GM12878 (cell line): Measurements from ENCODE around the gene IFT122. TPM values are rescaled to one million over a fixed set of nuclear protein-coding genes. Genes with fewer than 3 reads are reported as not detected.

ENCODE experiments used
- ATAC-seq: fragments of 200-7000 bp; cut with Tn5 transposase; 3 replicates; pipeline ENCODE4 v1.9.1; 2020; ENCODE audit warnings: mild to moderate bottlenecking, moderate library complexity
- Bru-seq: library from RNA; stranded (reverse); fragments of 400-500 nt; gene quantifications from one replicate; lab custom pipeline; 2021; lab: Mats Ljungman, UMichigan
- BruChase-seq, 2 experiments: library from RNA; stranded (reverse); fragments of 400-500 nt; gene quantifications; one replicate each; lab custom pipeline; 2021; lab: Mats Ljungman, UMichigan
- BruUV-seq: library from RNA; stranded (reverse); fragments of 400-500 nt; replicated peaks from 2 replicates; lab custom pipeline; 2021; lab: Mats Ljungman, UMichigan
- CTCF ChIA-PET: fragments of 300-600 bp; sonication (Branson Sonifier 250); formaldehyde crosslinking; extraction: SDS; loops from one replicate; lab custom pipeline; 2021; ENCODE audit warnings: inconsistent platforms; lab: Yijun Ruan, JAX
- POLR2A ChIA-PET: fragments of 350-600 bp; formaldehyde crosslinking; extraction: SDS; loops from one replicate; lab custom pipeline; 2021; ENCODE audit warnings: inconsistent platforms; lab: Charles Lee
- RAD21 ChIA-PET: fragments of 300-600 bp; sonication (Branson Sonifier 250); formaldehyde crosslinking; loops from one replicate; lab custom pipeline; 2023; ENCODE audit warnings: antibody characterized with exemption; ENCODE audit not compliant: unreplicated experiment; lab: Charles Lee
- SMC1A ChIA-PET: fragments of 300-600 bp; sonication (Branson Sonifier 250); formaldehyde crosslinking; loops from one replicate; lab custom pipeline; 2023; ENCODE audit not compliant: unreplicated experiment, uncharacterized antibody; lab: Charles Lee
- DNase-seq: peaks from one replicate; pipeline ENCODE4 v3.0.0-alpha.2; 2011; ENCODE audit warnings: low read depth, low spot score
- FAIRE-seq: peaks from 3 replicates; lab custom pipeline; 2011; peaks lifted over from hg19 to GRCh38; lab: Jason Lieb, UNC
- H2AFZ ChIP-seq: 2 replicates; pipeline ENCODE4 v1.6.0; 2011; ENCODE audit warnings: low read depth, low read length, control low read depth; ENCODE audit not compliant: control insufficient read depth
- H3K27ac ChIP-seq: 2 replicates; pipeline ENCODE4 v1.5.1; 2011; ENCODE audit warnings: control low read depth; ENCODE audit not compliant: control insufficient read depth, insufficient read depth
- H3K27me3 ChIP-seq, 2 experiments: replicated peaks in 1 of 2; 2 replicates each; pipeline versions ENCODE4 v1.6.0 to v1.6.1; 2011; ENCODE audit warnings: low read length in 1 of 2; ENCODE audit not compliant: control insufficient read depth in 2 of 2, insufficient read depth in 2 of 2
- H3K36me3 ChIP-seq, 2 experiments: 2 replicates each; pipeline ENCODE4 v1.5.1; 2011; ENCODE audit warnings: low read length in 1 of 2; ENCODE audit not compliant: control insufficient read depth in 2 of 2, insufficient read depth in 2 of 2
- H3K4me1 ChIP-seq: 2 replicates; pipeline ENCODE4 v1.6.1; 2011; ENCODE audit warnings: mild to moderate bottlenecking, low read length, moderate library complexity, mixed read lengths; ENCODE audit not compliant: control insufficient read depth, insufficient read depth
- H3K4me2 ChIP-seq: 2 replicates; pipeline ENCODE4 v1.6.0; 2011; ENCODE audit warnings: control low read depth; ENCODE audit not compliant: control insufficient read depth, insufficient read depth
- H3K4me3 ChIP-seq: fragments of 200-600 bp; sonication (generic); 2 replicates; pipeline ENCODE4 v1.5.1; 2016
- H3K79me2 ChIP-seq: 2 replicates; pipeline ENCODE4 v1.6.0; 2011; ENCODE audit warnings: low read length; ENCODE audit not compliant: control insufficient read depth, insufficient read depth
- H3K9ac ChIP-seq: 2 replicates; pipeline ENCODE4 v1.8.0; 2011; ENCODE audit warnings: low read length, control low read depth, mixed read lengths; ENCODE audit not compliant: control insufficient read depth, insufficient read depth
- H3K9me3 ChIP-seq: replicated peaks from 3 replicates; pipeline ENCODE4 v1.5.1; 2011; ENCODE audit warnings: mild to moderate bottlenecking, low read length; ENCODE audit not compliant: control insufficient read depth, insufficient read depth
- H4K20me1 ChIP-seq: 2 replicates; pipeline ENCODE4 v1.6.0; 2011; ENCODE audit not compliant: control insufficient read depth, insufficient read depth
- CBX3 ChIP-seq: fragments of 200-600 bp; sonication (generic); IDR thresholded peaks from 2 replicates; pipeline ENCODE4 v1.6.1; 2016; ENCODE audit warnings: low read depth, borderline replicate concordance
- EED ChIP-seq: sonication (generic); IDR thresholded peaks from 2 replicates; pipeline ENCODE4 v1.6.1; 2016; ENCODE audit warnings: antibody characterized with exemption, low read depth
- HDAC2 ChIP-seq: fragments of 200-600 bp; sonication (generic); IDR thresholded peaks from 2 replicates; pipeline ENCODE4 v1.6.1; 2017
- PKNOX1 ChIP-seq: fragments of 450-650 bp; IDR thresholded peaks from 2 replicates; pipeline ENCODE4 v1.6.1; 2016; ENCODE audit warnings: mild to moderate bottlenecking
- SRF ChIP-seq, 2 experiments: IDR thresholded peaks; 2 replicates each; pipeline ENCODE4 v1.6.1; 2011; ENCODE audit warnings: low read depth in 2 of 2, low read length in 2 of 2, mild to moderate bottlenecking in 1 of 2, moderate library complexity in 1 of 2
- SUZ12 ChIP-seq: fragments of 200-600 bp; sonication (generic); IDR thresholded peaks from one replicate; pipeline ENCODE4 v1.6.1; 2018; ENCODE audit warnings: antibody characterized with exemption, mild to moderate bottlenecking; ENCODE audit not compliant: unreplicated experiment
- ZBTB33 ChIP-seq: fragments of 450-650 bp; IDR thresholded peaks from 2 replicates; pipeline ENCODE4 v1.6.1; 2017; ENCODE audit warnings: mild to moderate bottlenecking
- ZNF687 ChIP-seq: fragments of 450-650 bp; IDR thresholded peaks from 2 replicates; pipeline ENCODE4 v1.6.1; 2017; ENCODE audit warnings: mild to moderate bottlenecking, moderate library complexity
- WGBS: methylation state at CpG from one replicate; pipeline ENCODE4 v1.1.6; 2016; ENCODE audit warnings: low lambda C conversion rate; ENCODE audit not compliant: insufficient replicate concordance, insufficient coverage; ENCODE audit errors: missing lambda C conversion rate; 5-methylcytosine and 5-hydroxymethylcytosine counted together
- in situ Hi-C: fragments of 300-500 bp; cut with MboI; formaldehyde crosslinking; loops from 9 replicates; pipeline ENCODE4 v1.14.3; 2018; ENCODE audit warnings: mixed read lengths
- intact Hi-C: fragments of 100-400 bp; cut with micrococcal nuclease; formaldehyde crosslinking; loops from one replicate; pipeline ENCODE4 v1.14.2; 2022; ENCODE audit not compliant: unreplicated experiment
- long read RNA-seq, 2 experiments: library from polyadenylated mRNA; unstranded; transcript quantifications; one replicate each; pipeline ENCODE4 v2.0.0, GENCODE V29; 2019 to 2020
- polyA minus RNA-seq, 3 experiments: library from RNA; depleted of rRNA, polyadenylated mRNA; stranded (reverse); fragments of >200 nt; gene quantifications; 2 replicates each; pipeline ENCODE4 v1.2.3, GENCODE V29; 2011
- polyA plus RNA-seq, 11 experiments: library from polyadenylated mRNA; depleted of rRNA in 4 of 11; unstranded in 6 of 11; stranded (reverse) in 5 of 11; fragments of >200 nt; fragmentation: Nextera tagmentation in 4 of 11; fragmentation: Illumina TruSeq in 1 of 11; extraction: Ambion mirVana in 4 of 11; extraction: Trizol in 1 of 11; gene quantifications; 1 replicate in 1 of 11; 2 replicates in 10 of 11; pipeline versions ENCODE4 v1.2.1 to v1.2.3, GENCODE V29; 2011 to 2016; ENCODE audit warnings: inconsistent platforms in 2 of 11, missing spikeins in 2 of 11, low read depth in 1 of 11
- total RNA-seq, 4 experiments: library from RNA; depleted of rRNA in 3 of 4; stranded (reverse); fragments of >200 nt in 3 of 4; fragmentation: Illumina TruSeq in 1 of 4; extraction: Trizol in 1 of 4; gene quantifications; 2 replicates each; pipeline versions ENCODE4 v1.2.1 to v1.2.3, GENCODE V29; 2013 to 2021

The IFT122 gene
- total RNA-seq (2013; cell fraction: nucleolus; rRNA removed) = 29.5 and 44.4 TPM in 2 replicates
- 8.3 and 10.4 TPM in 2 replicates for total RNA-seq (2014; rRNA removed)
- 6.4 and 6.6 TPM in 2 replicates for total RNA-seq (2014; rRNA removed; fragmentation: Illumina TruSeq; extraction: Trizol)
- total RNA-seq (2021) = 12.2 and 12.9 TPM in 2 replicates
- polyA plus RNA-seq (2011; ENCODE audit: low read depth) = 13.7 TPM
- 6.4 and 8.6 TPM in 2 replicates for polyA plus RNA-seq (2011; rRNA removed)
- 8.4 and 8.5 TPM in 2 replicates for polyA plus RNA-seq (2011; cell fraction: cytosol; rRNA removed)
- 39.3 and 42.4 TPM in 2 replicates for polyA plus RNA-seq (2011; cell fraction: nucleus; rRNA removed)
- 9.4 and 10.7 TPM in 2 replicates for polyA plus RNA-seq (2012)
- polyA plus RNA-seq (2014; fragmentation: Illumina TruSeq; extraction: Trizol) = 6.7 and 12.1 TPM in 2 replicates
- polyA plus RNA-seq (2014; fragmentation: Nextera tagmentation; extraction: Ambion mirVana) = 1 to 10 TPM; 1.8 to 2.0 TPM
- polyA plus RNA-seq (2014; rRNA removed) = 8.1 TPM in 2 replicates
- 10 to 100 TPM; 13.8 to 19.2 TPM for polyA plus RNA-seq (2016; fragmentation: Nextera tagmentation; extraction: Ambion mirVana)
- 15.3 and 22.0 TPM in 2 replicates for polyA minus RNA-seq (2011; rRNA and poly(A)+ RNA removed)
- polyA minus RNA-seq (2011; cell fraction: cytosol; rRNA and poly(A)+ RNA removed) = 4.8 and 5.1 TPM in 2 replicates
- polyA minus RNA-seq (2011; cell fraction: nucleus; rRNA and poly(A)+ RNA removed) = 19.5 and 28.5 TPM in 2 replicates
- Bru-seq, nascent RNA = percentile 58 among the genes with signal in this experiment
- BruChase-seq, experiment 1, labeled RNA remaining after a 6-hour chase = percentile 63 among the genes with signal in this experiment
- percentile 60 among the genes with signal in this experiment for BruChase-seq, experiment 2, labeled RNA remaining after a 2-hour chase
- long read RNA-seq, experiment 1, partial matches to known transcripts = 2 of 4 reads
- long read RNA-seq, experiment 1, other reads (novel, unspliced or antisense) = 2 of 4 reads
- long read RNA-seq, experiment 2, partial matches to known transcripts = 3 of 12 reads
- long read RNA-seq, experiment 2, other reads (novel, unspliced or antisense) = 7 of 12 reads

GRCh38 chr3:129439817-129440617, at the start of gene IFT122, which contains the start of gene MBD4:
IFT122 (plus strand) TSS chr3:129440224; CDS start chr3:129440331, 107 bp downstream.
MBD4 (minus strand) TSS chr3:129439948; CDS start chr3:129439833, 115 bp downstream.
- in situ Hi-C loops = no loop called here
- DNase-seq = peak; percentile 99
- peak; percentile 99 for FAIRE-seq
- ChIA-PET POLR2A (interaction anchor here (0.7 to 6.0 kb wide), 16 partner anchors 9 to 320 kb away, joined by 3 to 40 read pairs (median 4); partner anchors contain the start of genes COPG1 and EFCAB12), SMC1A (interaction anchor here (0.6 to 14.5 kb wide), 11 partner anchors 9 to 57 kb away, joined by 3 to 275 read pairs (median 5); partner anchors contain the start of gene EFCAB12), CTCF (interaction anchor here (0.6 to 5.5 kb wide), 9 partner anchors 9 to 124 kb away, joined by 3 to 43 read pairs (median 8); partner anchors contain the start of gene EFCAB12), RAD21 (interaction anchor here (0.6 to 3.8 kb wide), 10 partner anchors 12 to 187 kb away, joined by 3 to 22 read pairs (median 6); partner anchors contain the start of gene EFCAB12)
- peak within 1 kb of the TSS; percentile 91 for H3K4me3 ChIP-seq
- peak within 1 kb of the TSS; percentile 91 for H3K27ac ChIP-seq
- peak within 1 kb of the TSS; percentile 93 for H3K4me2 ChIP-seq
- peak; percentile 91 for ATAC-seq
- no peaks in the 10 kb centered on the region for H3K36me3 ChIP-seq
- H2AFZ ChIP-seq = peak within 1 kb of the TSS; percentile 95
- H3K4me1 ChIP-seq = peaks cover 14% of the 10 kb centered on the region; the same call in 1 of the 2 replicates
- no peaks in the 10 kb centered on the region for H4K20me1 ChIP-seq
- no peaks in the 10 kb centered on the region for H3K27me3 ChIP-seq
- H3K9me3 ChIP-seq = no peaks in the 10 kb centered on the region
- peak within 1 kb of the TSS; percentile 96 for H3K9ac ChIP-seq
- intact Hi-C loops = loop anchor here (2.0 to 5.0 kb wide), 2 partner anchors 41 to 58 kb away; no protein-coding TSS in a partner anchor
- WGBS = 2% methylated on average over 73 of the region's 75 CpGs
- peaks cover 51% of the 10 kb centered on the region for H3K79me2 ChIP-seq
- BruUV-seq = no TSS peak
- TF ChIP-seq ZBTB33 (no peak), SUZ12 (no peak), EED (peak; percentile 61; the same call in 1 of the 2 replicates), SRF (IDR thresholded peaks at IDR 0.05; ENCODE audit: low read depth in 2 of 2, low read length in 2 of 2) (0 out of 4 replicates have a peak, but pooled peaks of 1 of the 2 experiments have one; percentile 27), PKNOX1 (peak; percentile 51), CBX3 (no peak), HDAC2 (no peak), ZNF687 (peak; percentile 78)
